ENCODE results near the gene DRD3. TPM values are rescaled to one million over a fixed set of nuclear protein-coding genes. Genes with fewer than 3 reads are reported as not detected.

DRD3 gene
- total and polyA plus RNA-seq, 2 donors (not counting 1 experiment from before 2014, with no cell fraction given), result not detected

DNA sequence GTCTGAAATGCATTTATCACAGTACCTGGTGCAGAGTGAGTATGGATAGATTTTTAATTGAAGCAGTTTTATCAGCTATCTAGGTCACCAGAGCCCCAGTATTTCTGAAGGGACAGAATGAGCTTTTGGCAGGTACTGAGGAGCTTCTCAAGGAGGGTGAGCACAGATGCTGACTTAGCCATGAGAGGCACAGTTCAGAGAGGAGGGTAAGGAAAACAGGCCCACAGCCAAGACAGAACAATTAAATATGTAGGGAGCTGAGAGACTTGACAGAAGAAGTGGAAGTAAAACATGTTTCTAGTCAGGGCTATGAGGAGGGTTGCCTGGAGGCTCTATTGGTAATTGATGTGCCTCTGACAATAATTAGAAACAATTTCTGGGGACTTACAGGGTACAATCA is 38.4 kb upstream of the DRD3 start:
- peaks cover 5% of the 10 kb centered on the region for H3K4me1 ChIP-seq (ENCODE audit: control insufficient read depth, extremely low read depth, insufficient read depth, low read length)
- no peaks in the 10 kb centered on the region for H4K20me1 ChIP-seq (ENCODE audit: control insufficient read depth, extremely low read depth, insufficient read depth, low read length)
- H3K27me3 ChIP-seq (ENCODE audit: control insufficient read depth, insufficient read depth, low read length), result no peaks in the 10 kb centered on the region
- no peak overlapping the region for H3K27ac ChIP-seq (ENCODE audit: insufficient read depth, low read length)
- no peaks in the 10 kb centered on the region for H3K36me3 ChIP-seq (ENCODE audit: control insufficient read depth, insufficient read depth, low read length)
- no peak overlapping the region for H3K4me3 ChIP-seq (replicated peaks in 1 of 4; ENCODE audit: control extremely low read depth in 1 of 4, insufficient read depth in 1 of 4, low read depth in 3 of 4, low read length in 4 of 4)
- H3K4me2 ChIP-seq (ENCODE audit: extremely low read depth, insufficient read depth, low read length), result no peak overlapping the region
- H3K9me3 ChIP-seq (ENCODE audit: control insufficient read depth, insufficient read depth, low read depth, low read length), result no peaks in the 10 kb centered on the region
- no peak overlapping the region for H3K9ac ChIP-seq (ENCODE audit: insufficient read depth, low read length)
- no peak overlapping the region for H2AFZ ChIP-seq (ENCODE audit: low read length)
- DNase-seq (ENCODE audit: low read depth in 2 of 2), result no peak
- TF ChIP-seq CTCF (conservative IDR thresholded peaks at IDR 0.05 in 1 of 2, IDR thresholded peaks at IDR 0.05 in 1 of 2; ENCODE audit: low read depth in 1 of 2, low read length in 2 of 2) (no peak), EZH2 (IDR thresholded peaks at IDR 0.05; ENCODE audit: low read length, missing control alignments) (no peak)
- H3K79me2 ChIP-seq (ENCODE audit: control insufficient read depth, insufficient read depth, low read length), result no peaks in the 10 kb centered on the region

DNA sequence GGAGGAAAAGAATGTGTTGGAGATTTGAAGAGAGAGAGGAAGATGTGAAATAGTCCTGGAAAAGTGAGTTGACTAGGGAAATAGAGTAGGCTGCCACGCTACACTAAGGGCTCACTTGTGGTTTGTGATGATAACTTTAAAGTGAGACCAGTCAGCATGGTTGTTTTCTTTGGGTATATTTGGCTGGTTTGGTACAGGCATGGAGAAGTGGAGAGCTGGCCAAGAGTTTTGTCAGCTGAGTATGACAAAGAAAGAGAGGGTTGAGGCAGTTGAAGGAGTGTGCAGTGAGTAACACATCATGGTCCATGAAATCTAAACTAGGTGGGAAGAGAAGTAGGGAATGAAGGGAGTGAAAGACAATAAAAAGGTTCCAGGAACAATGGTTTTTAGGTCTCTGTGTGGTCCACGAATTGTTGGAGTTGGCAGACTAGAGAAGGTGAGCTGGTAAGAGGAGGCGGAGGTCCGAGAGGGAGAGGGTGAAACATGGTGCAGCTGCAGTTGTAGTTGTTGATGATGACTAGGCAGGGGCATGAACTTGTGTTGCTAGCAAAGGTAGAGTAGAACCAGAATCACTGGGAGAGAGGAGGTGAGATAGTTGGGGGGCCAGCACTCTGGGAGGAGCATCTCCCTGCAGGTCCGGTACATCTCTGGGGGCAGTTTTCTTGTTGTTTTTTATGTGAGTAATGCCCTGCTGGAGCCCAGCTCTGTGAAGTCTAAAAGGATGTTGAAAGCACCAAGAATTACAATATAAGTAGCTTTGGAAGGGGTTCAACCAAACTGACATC is 37.5 kb upstream of the DRD3 start:
- no peak overlapping the region for H3K4me3 ChIP-seq (replicated peaks in 1 of 4; ENCODE audit: control extremely low read depth in 1 of 4, insufficient read depth in 1 of 4, low read depth in 3 of 4, low read length in 4 of 4)
- H4K20me1 ChIP-seq (ENCODE audit: control insufficient read depth, extremely low read depth, insufficient read depth, low read length), result no peaks in the 10 kb centered on the region
- H2AFZ ChIP-seq (ENCODE audit: low read length), result no peak overlapping the region
- no peaks in the 10 kb centered on the region for H3K9me3 ChIP-seq (ENCODE audit: control insufficient read depth, insufficient read depth, low read depth, low read length)
- H3K9ac ChIP-seq (ENCODE audit: insufficient read depth, low read length), result no peak overlapping the region
- H3K4me1 ChIP-seq (ENCODE audit: control insufficient read depth, extremely low read depth, insufficient read depth, low read length), result peaks cover 5% of the 10 kb centered on the region
- H3K36me3 ChIP-seq (ENCODE audit: control insufficient read depth, insufficient read depth, low read length), result no peaks in the 10 kb centered on the region
- TF ChIP-seq CTCF (conservative IDR thresholded peaks at IDR 0.05 in 1 of 2, IDR thresholded peaks at IDR 0.05 in 1 of 2; ENCODE audit: low read depth in 1 of 2, low read length in 2 of 2), result no peak
- no peak for TF ChIP-seq EZH2 (IDR thresholded peaks at IDR 0.05; ENCODE audit: low read length, missing control alignments)
- DNase-seq (ENCODE audit: low read depth in 2 of 2), result peak; percentile 3 to 79
- no peak overlapping the region for H3K4me2 ChIP-seq (ENCODE audit: extremely low read depth, insufficient read depth, low read length)
- H3K79me2 ChIP-seq (ENCODE audit: control insufficient read depth, insufficient read depth, low read length), result no peaks in the 10 kb centered on the region
- no peaks in the 10 kb centered on the region for H3K27me3 ChIP-seq (ENCODE audit: control insufficient read depth, insufficient read depth, low read length)
- H3K27ac ChIP-seq (ENCODE audit: insufficient read depth, low read length), result no peak overlapping the region

- Histone ChIP-seq H3K4me2 (ENCODE audit: extremely low read depth, insufficient read depth, low read length) (peak overlapping the region; percentile 85), H3K27me3 (ENCODE audit: control insufficient read depth, insufficient read depth, low read length) (no peaks in the 10 kb centered on the region), H3K36me3 (ENCODE audit: control insufficient read depth, insufficient read depth, low read length) (no peaks in the 10 kb centered on the region), H3K9me3 (ENCODE audit: control insufficient read depth, insufficient read depth, low read depth, low read length) (no peaks in the 10 kb centered on the region), H3K79me2 (ENCODE audit: control insufficient read depth, insufficient read depth, low read length) (no peaks in the 10 kb centered on the region), H3K4me1 (ENCODE audit: control insufficient read depth, extremely low read depth, insufficient read depth, low read length) (peaks cover 5% of the 10 kb centered on the region), H3K4me3 (replicated peaks in 1 of 4; ENCODE audit: control extremely low read depth in 1 of 4, insufficient read depth in 1 of 4, low read depth in 3 of 4, low read length in 4 of 4) (peak overlapping the region; percentile 24 to 48 (median 40)), H3K27ac (ENCODE audit: insufficient read depth, low read length) (peak overlapping the region; percentile 70), H2AFZ (ENCODE audit: low read length) (peak overlapping the region; percentile 78), H3K9ac (ENCODE audit: insufficient read depth, low read length) (peak overlapping the region; percentile 1), H4K20me1 (ENCODE audit: control insufficient read depth, extremely low read depth, insufficient read depth, low read length) (no peaks in the 10 kb centered on the region)
- TF ChIP-seq CTCF (conservative IDR thresholded peaks at IDR 0.05 in 1 of 2, IDR thresholded peaks at IDR 0.05 in 1 of 2; ENCODE audit: low read depth in 1 of 2, low read length in 2 of 2) (no peak), EZH2 (IDR thresholded peaks at IDR 0.05; ENCODE audit: low read length, missing control alignments) (no peak)
- DNase-seq (ENCODE audit: low read depth in 2 of 2), result no peak
These were observed 35.9 kb upstream of the DRD3 start for GRCh38 chr3:114214542-114215341.
